22Rv1 (cell line): ENCODE results near the gene SLC25A21.

Experiments
- ZFX ChIP-seq: fragments of 450-650 bp; IDR thresholded peaks from 2 replicates; pipeline ENCODE4 v1.6.1; 2017; ENCODE audit warnings: antibody characterized with exemption, borderline replicate concordance
- TF ChIP-seq, protein P1 (sequence below): fragments of 450-650 bp; IDR thresholded peaks from 2 replicates; pipeline ENCODE4 v1.5.1; 2017; ENCODE audit warnings: mild to moderate bottlenecking

DNA sequence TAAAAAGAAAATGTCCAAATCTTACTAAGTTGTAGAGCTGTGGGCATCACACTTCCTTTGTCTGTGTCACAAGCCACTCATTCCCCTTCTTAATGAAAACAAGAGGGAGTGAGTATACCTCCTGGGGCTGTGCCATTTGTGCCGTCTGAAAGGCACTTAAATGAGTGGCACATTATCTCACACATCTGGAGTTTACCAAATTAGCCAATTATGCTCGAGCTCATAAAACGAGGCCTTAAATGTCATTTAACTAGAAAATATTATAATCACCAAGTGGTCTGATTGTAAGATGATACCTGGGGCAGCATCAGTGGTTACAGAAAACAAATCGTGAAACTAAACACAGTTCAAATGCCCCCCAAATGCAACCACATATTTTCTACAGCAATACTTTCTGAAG, 364.7 kb downstream of the SLC25A21 start:
- TF ChIP-seq, protein P1, sequence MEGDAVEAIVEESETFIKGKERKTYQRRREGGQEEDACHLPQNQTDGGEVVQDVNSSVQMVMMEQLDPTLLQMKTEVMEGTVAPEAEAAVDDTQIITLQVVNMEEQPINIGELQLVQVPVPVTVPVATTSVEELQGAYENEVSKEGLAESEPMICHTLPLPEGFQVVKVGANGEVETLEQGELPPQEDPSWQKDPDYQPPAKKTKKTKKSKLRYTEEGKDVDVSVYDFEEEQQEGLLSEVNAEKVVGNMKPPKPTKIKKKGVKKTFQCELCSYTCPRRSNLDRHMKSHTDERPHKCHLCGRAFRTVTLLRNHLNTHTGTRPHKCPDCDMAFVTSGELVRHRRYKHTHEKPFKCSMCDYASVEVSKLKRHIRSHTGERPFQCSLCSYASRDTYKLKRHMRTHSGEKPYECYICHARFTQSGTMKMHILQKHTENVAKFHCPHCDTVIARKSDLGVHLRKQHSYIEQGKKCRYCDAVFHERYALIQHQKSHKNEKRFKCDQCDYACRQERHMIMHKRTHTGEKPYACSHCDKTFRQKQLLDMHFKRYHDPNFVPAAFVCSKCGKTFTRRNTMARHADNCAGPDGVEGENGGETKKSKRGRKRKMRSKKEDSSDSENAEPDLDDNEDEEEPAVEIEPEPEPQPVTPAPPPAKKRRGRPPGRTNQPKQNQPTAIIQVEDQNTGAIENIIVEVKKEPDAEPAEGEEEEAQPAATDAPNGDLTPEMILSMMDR: no peak
- TF ChIP-seq ZFX: no peak
